K562 (cell line): ENCODE data around the gene FAM83F. TPM values are rescaled to one million over a fixed set of nuclear protein-coding genes. Genes with fewer than 3 reads are reported as not detected.

Experiments
- ATAC-seq: fragments of 200-7000 bp; cut with Tn5 transposase; 3 replicates; pipeline ENCODE4 v1.9.1; 2020; ENCODE audit warnings: moderate library complexity
- BruUV-seq: library from RNA; stranded (reverse); fragments of 400-500 nt; replicated peaks from 2 replicates; lab custom pipeline; 2021; lab: Mats Ljungman, UMichigan
- CTCF ChIA-PET: fragments of 300-600 bp; formaldehyde crosslinking; extraction: SDS; loops from one replicate; lab custom pipeline; 2021; ENCODE audit warnings: low intra/inter-chr PET ratio; lab: Yijun Ruan, JAX
- POLR2A ChIA-PET: fragments of 300-600, 350-650 bp; sonication (Branson Sonifier 250); formaldehyde crosslinking; extraction: SDS; loops from one replicate; lab custom pipeline; 2021; ENCODE audit warnings: antibody characterized with exemption, inconsistent platforms; lab: Yijun Ruan, JAX
- DNase-seq, 4 experiments: peaks; one replicate each; pipeline versions ENCODE4 v3.0.0 to v3.0.0-alpha.2; 2011 to 2018; ENCODE audit warnings: low spot score in 3 of 4, mixed read lengths in 3 of 4; ENCODE audit errors: extremely low read depth in 1 of 4
- FAIRE-seq: peaks from 2 replicates; lab custom pipeline; 2011; peaks lifted over from hg19 to GRCh38; lab: Jason Lieb, UNC
- H2AFZ ChIP-seq: 2 replicates; pipeline ENCODE4 v1.6.0; 2011; ENCODE audit warnings: low read depth, low read length, control low read depth, inconsistent platforms
- H3K27ac ChIP-seq: fragments of 200-600 bp; 3 replicates; pipeline ENCODE4 v1.8.0; 2011; ENCODE audit warnings: low read depth, mild to moderate bottlenecking, control low read depth, inconsistent platforms, low read length, moderate library complexity, mixed read lengths; ENCODE audit errors: extremely low read depth
- H3K27me3 ChIP-seq, 2 experiments: fragments of 300-600 bp in 1 of 2; 2 replicates in 1 of 2; 3 replicates in 1 of 2; pipeline versions ENCODE4 v1.6.0 to v1.8.0; 2011; ENCODE audit warnings: inconsistent platforms in 2 of 2, low read length in 2 of 2, mild to moderate bottlenecking in 1 of 2, mixed read lengths in 1 of 2, moderate library complexity in 1 of 2; ENCODE audit not compliant: control insufficient read depth in 2 of 2, insufficient read depth in 2 of 2
- H3K36me3 ChIP-seq: fragments of 300-600 bp; 3 replicates; pipeline ENCODE4 v1.8.0; 2011; ENCODE audit warnings: mild to moderate bottlenecking, low read length, inconsistent platforms; ENCODE audit not compliant: control insufficient read depth, insufficient read depth
- H3K4me1 ChIP-seq, 2 experiments: fragments of 200-600 bp in 1 of 2; replicated peaks in 1 of 2; 2 replicates in 1 of 2; 3 replicates in 1 of 2; pipeline versions ENCODE4 v1.5.1 to v1.8.0; 2011; ENCODE audit warnings: inconsistent platforms in 2 of 2, low read length in 2 of 2, mild to moderate bottlenecking in 1 of 2, mixed read lengths in 1 of 2, moderate library complexity in 1 of 2; ENCODE audit not compliant: control insufficient read depth in 2 of 2, insufficient read depth in 2 of 2
- H3K4me2 ChIP-seq: 2 replicates; pipeline ENCODE4 v1.6.1; 2011; ENCODE audit warnings: low read length, control low read depth, inconsistent platforms, mixed read lengths; ENCODE audit not compliant: insufficient read depth
- H3K4me3 ChIP-seq: fragments of 200-600 bp; sonication (generic), shearing (Covaris generic); 2 replicates; pipeline ENCODE4 v1.5.1; 2016; ENCODE audit warnings: control low read depth, inconsistent platforms
- H3K79me2 ChIP-seq: fragments of 200-600 bp; 3 replicates; pipeline ENCODE4 v1.8.0; 2011; ENCODE audit warnings: low read length, inconsistent platforms; ENCODE audit not compliant: control insufficient read depth, insufficient read depth
- H3K9ac ChIP-seq, 2 experiments: 2 replicates each; pipeline versions ENCODE4 v1.6.0 to v1.6.1; 2011; ENCODE audit warnings: low read depth in 2 of 2, low read length in 2 of 2, control low read depth in 1 of 2, inconsistent platforms in 1 of 2, mild to moderate bottlenecking in 1 of 2, mixed read lengths in 1 of 2; ENCODE audit not compliant: insufficient read depth in 1 of 2
- H3K9me1 ChIP-seq: one replicate; pipeline ENCODE4 v1.6.0; 2011; ENCODE audit warnings: inconsistent platforms, mild to moderate bottlenecking, low read length, moderate library complexity; ENCODE audit not compliant: control insufficient read depth, insufficient read depth
- H3K9me3 ChIP-seq: replicated peaks from 2 replicates; pipeline ENCODE4 v1.5.1; 2011; ENCODE audit warnings: low read depth, low read length, inconsistent platforms; ENCODE audit not compliant: control insufficient read depth, insufficient read depth
- H4K20me1 ChIP-seq: replicated peaks from 2 replicates; pipeline ENCODE4 v1.6.1; 2011; ENCODE audit warnings: low read length, inconsistent platforms, mixed read lengths; ENCODE audit not compliant: control insufficient read depth, insufficient read depth
- GTF2E2 ChIP-seq: fragments of 200-800 bp; sonication (Bioruptor generic); IDR thresholded peaks from 2 replicates; pipeline ENCODE4 v1.6.1; 2016; ENCODE audit warnings: missing genetic modification characterization, missing compliant biosample characterization
- NR2F6 ChIP-seq: fragments of 450-650 bp; formaldehyde crosslinking; IDR thresholded peaks from 2 replicates; pipeline ENCODE4 v1.4.0; 2020; ENCODE audit warnings: mild to moderate bottlenecking
- POLR2AphosphoS2 ChIP-seq: IDR thresholded peaks from 2 replicates; pipeline ENCODE4 v1.6.1; 2012; ENCODE audit warnings: low read length, improper control_type of control experiment
- SUPT5H ChIP-seq: fragments of 450-650 bp; IDR thresholded peaks from 2 replicates; pipeline ENCODE4 v1.6.1; 2016
- TARDBP ChIP-seq: fragments of 450-650 bp; IDR thresholded peaks from 2 replicates; pipeline ENCODE4 v1.6.1; 2016
- ZBTB17 ChIP-seq: fragments of 450-650 bp; formaldehyde crosslinking; IDR thresholded peaks from 2 replicates; pipeline ENCODE4 v1.4.0; 2020; ENCODE audit warnings: mild to moderate bottlenecking
- WGBS: fragments of 100-300 bp; shearing (Covaris generic); methylation state at CpG from one replicate; pipeline ENCODE4 v1.1.6; 2016; ENCODE audit warnings: low coverage, mixed read lengths; ENCODE audit not compliant: insufficient coverage; ENCODE audit errors: missing lambda C conversion rate; 5-methylcytosine and 5-hydroxymethylcytosine counted together
- in situ Hi-C: fragments of 300-500 bp; cut with MboI; formaldehyde crosslinking; loops from 4 replicates; pipeline ENCODE4 v1.15.0; 2018; ENCODE audit warnings: inconsistent platforms, mixed read lengths
- intact Hi-C: fragments of 100-400 bp; cut with micrococcal nuclease; formaldehyde crosslinking; loops from 2 replicates; pipeline ENCODE4 v1.14.2; 2022
- polyA plus RNA-seq, 8 experiments: library from polyadenylated mRNA; depleted of rRNA in 4 of 8; stranded (reverse) in 5 of 8; unstranded in 3 of 8; fragments of >200 nt; fragmentation: Nextera tagmentation in 2 of 8; fragmentation: Illumina TruSeq in 1 of 8; extraction: Ambion mirVana in 2 of 8; extraction: Trizol in 1 of 8; gene quantifications; 2 replicates each; pipeline versions ENCODE4 v1.2.1 to v1.2.3, GENCODE V29; 2011 to 2014; ENCODE audit warnings: inconsistent platforms in 1 of 8, missing spikeins in 1 of 8
- total RNA-seq, 7 experiments: library from RNA; depleted of rRNA in 6 of 7; stranded (reverse); fragments of >200 nt in 6 of 7; fragmentation: Illumina TruSeq in 2 of 7; extraction: Trizol in 2 of 7; gene quantifications; 2 replicates each; pipeline versions ENCODE4 v1.2.1 to v1.2.3, GENCODE V29; 2011 to 2021; ENCODE audit warnings: low replicate concordance in 1 of 7

FAM83F gene
- total and polyA plus RNA-seq, 9 of the 15 experiments (the other 6 are each of a cell fraction or from before 2014, with no cell fraction given): under 0.01 to 0.13 (median 0.04) TPM; not detected in 1

- no peaks in the 10 kb centered on the region for H3K79me2 ChIP-seq
- H2AFZ ChIP-seq: no peak overlapping the region
- H3K9me1 ChIP-seq: no peaks in the 10 kb centered on the region
- no peak overlapping the region for H3K4me3 ChIP-seq
- FAIRE-seq (no peak), DNase-seq (no peak), ATAC-seq (no peak)
- no peak overlapping the region for H3K27ac ChIP-seq
- TSS peak; percentile 64 for BruUV-seq
- in situ Hi-C loops: no loop called here
- no peak overlapping the region for H3K9ac ChIP-seq
- peaks cover 57% of the 10 kb centered on the region; the same call in 2 of the 3 replicates for H3K36me3 ChIP-seq
- no peaks in the 10 kb centered on the region for H4K20me1 ChIP-seq
- no peaks in the 10 kb centered on the region for H3K9me3 ChIP-seq
- H3K27me3 ChIP-seq: no peaks in the 10 kb centered on the region
- peaks cover 6 to 7% of the 10 kb centered on the region in 2 experiments; a peak in 4 of 5 replicates for H3K4me1 ChIP-seq
- TF ChIP-seq SUPT5H: peak; percentile 57
- TF ChIP-seq TARDBP: 0 out of 2 replicates have a peak, but pooled peaks have one; percentile 51
- TF ChIP-seq ZBTB17 (CRISPR knock-in tag): no peak
- no peak for TF ChIP-seq GTF2E2 (tag)
- ChIA-PET POLR2A (interaction anchor here (0.7 to 2.8 kb wide), 10 partner anchors 7 to 428 kb away, joined by 3 to 14 read pairs (median 6); no protein-coding TSS in a partner anchor), CTCF (no interaction called here)
- WGBS: 91% methylated on average over 4 of the region's 5 CpGs
- intact Hi-C loops: no loop called here
- no peak overlapping the region for H3K4me2 ChIP-seq
Observed at GRCh38 chr22:39972641-39973040, 22.1 kb upstream of the FAM83F start.

GRCh38 chr22:39973656-39974055 is 21.1 kb upstream of the FAM83F start:
- Histone ChIP-seq H3K4me2 (no peak overlapping the region), H3K36me3 (peaks cover 47% of the 10 kb centered on the region; the same call in 2 of the 3 replicates), H3K9ac (no peak overlapping the region), H4K20me1 (no peaks in the 10 kb centered on the region), H3K4me3 (no peak overlapping the region), H2AFZ (no peak overlapping the region), H3K4me1 (peaks cover 0 to 2% of the 10 kb centered on the region in 2 experiments; a peak in 1 of 5 replicates), H3K9me1 (no peaks in the 10 kb centered on the region), H3K27ac (no peak overlapping the region), H3K27me3 (no peaks in the 10 kb centered on the region), H3K9me3 (no peaks in the 10 kb centered on the region), H3K79me2 (no peaks in the 10 kb centered on the region)
- DNase-seq: no peak
- TF ChIP-seq NR2F6 (CRISPR knock-in tag) (no peak), POLR2AphosphoS2 (peak; percentile 29; the same call in 1 of the 2 replicates)
- BruUV-seq: no TSS peak
- WGBS: 81% methylated on average over 4 of the region's 5 CpGs
- no peak; the same call in 2 of the 3 replicates for ATAC-seq
- ChIA-PET POLR2A (interaction anchor here (0.7 to 2.8 kb wide), 9 partner anchors 8 to 400 kb away, joined by 3 to 14 read pairs (median 5); no protein-coding TSS in a partner anchor), CTCF (no interaction called here)
- intact Hi-C loops (no loop called here), in situ Hi-C loops (no loop called here)
- FAIRE-seq: no peak
